Vagina (tissue), 2 donors: ENCODE results near the gene SBF2.

ENCODE experiments used
- POLR2A ChIP-seq, 2 donors: fragments of 450-650 bp; IDR thresholded peaks; one replicate each; pipeline ENCODE4 v1.6.1; 2017; ENCODE audit warnings: antibody characterized with exemption in 2 of 2, mild to moderate bottlenecking in 2 of 2, moderate library complexity in 2 of 2
- POLR2AphosphoS5 ChIP-seq, 2 donors: sonication (generic); formaldehyde crosslinking; IDR thresholded peaks; one replicate each; pipeline ENCODE4 v1.9.0; 2017; ENCODE audit warnings: antibody characterized with exemption in 2 of 2, mild to moderate bottlenecking in 2 of 2, low read depth in 1 of 2; ENCODE audit not compliant: insufficient read depth in 1 of 2
- TF ChIP-seq, protein P1 (sequence below), 3 experiments: fragments of 450-650 bp in 2 of 3; fragments of 200-600 bp in 1 of 3; sonication (generic) in 1 of 3; IDR thresholded peaks; one replicate each; pipeline ENCODE4 v1.5.1; 2017 to 2019; ENCODE audit warnings: antibody characterized with exemption in 3 of 3, mild to moderate bottlenecking in 2 of 3, moderate library complexity in 2 of 3

GRCh38 chr11:10029386-10030121 is 264.5 kb downstream of the SBF2 start:
- TF ChIP-seq, protein P1, sequence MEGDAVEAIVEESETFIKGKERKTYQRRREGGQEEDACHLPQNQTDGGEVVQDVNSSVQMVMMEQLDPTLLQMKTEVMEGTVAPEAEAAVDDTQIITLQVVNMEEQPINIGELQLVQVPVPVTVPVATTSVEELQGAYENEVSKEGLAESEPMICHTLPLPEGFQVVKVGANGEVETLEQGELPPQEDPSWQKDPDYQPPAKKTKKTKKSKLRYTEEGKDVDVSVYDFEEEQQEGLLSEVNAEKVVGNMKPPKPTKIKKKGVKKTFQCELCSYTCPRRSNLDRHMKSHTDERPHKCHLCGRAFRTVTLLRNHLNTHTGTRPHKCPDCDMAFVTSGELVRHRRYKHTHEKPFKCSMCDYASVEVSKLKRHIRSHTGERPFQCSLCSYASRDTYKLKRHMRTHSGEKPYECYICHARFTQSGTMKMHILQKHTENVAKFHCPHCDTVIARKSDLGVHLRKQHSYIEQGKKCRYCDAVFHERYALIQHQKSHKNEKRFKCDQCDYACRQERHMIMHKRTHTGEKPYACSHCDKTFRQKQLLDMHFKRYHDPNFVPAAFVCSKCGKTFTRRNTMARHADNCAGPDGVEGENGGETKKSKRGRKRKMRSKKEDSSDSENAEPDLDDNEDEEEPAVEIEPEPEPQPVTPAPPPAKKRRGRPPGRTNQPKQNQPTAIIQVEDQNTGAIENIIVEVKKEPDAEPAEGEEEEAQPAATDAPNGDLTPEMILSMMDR (IDR thresholded peaks at IDR 0.05), result no peak
- TF ChIP-seq POLR2AphosphoS5 (IDR thresholded peaks at IDR 0.05; ENCODE audit: insufficient read depth in 1 of 2, low read depth in 1 of 2), result no peak
- no peak for TF ChIP-seq POLR2A (IDR thresholded peaks at IDR 0.05)
